Activated T-cell treated with anti-CD3 and anti-CD28 coated beads, Interleukin-2, amount 50 U/mL, for 4 hours (primary cell): ENCODE measurements around the gene SOD1. TPM values are rescaled to one million over a fixed set of nuclear protein-coding genes. Genes with fewer than 3 reads are reported as not detected.
A peak's percentile ranks its signal among the peaks of the same experiment; 100 is the strongest.
"Not testable (repeated sequence)": the region's sequence is repeated elsewhere in the genome, so short reads cannot be mapped to it uniquely, and the experiment has no call there.

Experiments used
- ATAC-seq, 2 donors: fragments of 200-7000 bp; cut with Tn5 transposase; one replicate each; pipeline ENCODE4 v1.10.0; 2021
- DNase-seq: peaks from one replicate; pipeline ENCODE4 v3.0.0-alpha.2; 2020
- H3K27me3 Mint-ChIP-seq: one replicate; pipeline ENCODE4 v1.8.0; 2021; ENCODE audit warnings: low read depth, mixed read lengths
- H3K36me3 Mint-ChIP-seq: one replicate; pipeline ENCODE4 v1.8.0; 2022; ENCODE audit warnings: mixed read lengths; ENCODE audit not compliant: insufficient read depth
- H3K4me1 Mint-ChIP-seq: one replicate; pipeline ENCODE4 v1.8.0; 2021; ENCODE audit warnings: low read depth, mixed read lengths
- H3K4me3 Mint-ChIP-seq: one replicate; pipeline ENCODE4 v1.8.0; 2021; ENCODE audit warnings: mild to moderate bottlenecking, moderate library complexity, mixed read lengths
- H3K9me3 Mint-ChIP-seq: one replicate; pipeline ENCODE4 v1.8.0; 2021; ENCODE audit warnings: mixed read lengths
- total RNA-seq, 3 donors: library from RNA; stranded (reverse); gene quantifications; one replicate each; pipeline ENCODE4 v1.2.1, GENCODE V29; 2021

SOD1 gene
- total RNA-seq, 3 donors from 2014 or later, result 284 to 308 (median 295) TPM

DNA sequence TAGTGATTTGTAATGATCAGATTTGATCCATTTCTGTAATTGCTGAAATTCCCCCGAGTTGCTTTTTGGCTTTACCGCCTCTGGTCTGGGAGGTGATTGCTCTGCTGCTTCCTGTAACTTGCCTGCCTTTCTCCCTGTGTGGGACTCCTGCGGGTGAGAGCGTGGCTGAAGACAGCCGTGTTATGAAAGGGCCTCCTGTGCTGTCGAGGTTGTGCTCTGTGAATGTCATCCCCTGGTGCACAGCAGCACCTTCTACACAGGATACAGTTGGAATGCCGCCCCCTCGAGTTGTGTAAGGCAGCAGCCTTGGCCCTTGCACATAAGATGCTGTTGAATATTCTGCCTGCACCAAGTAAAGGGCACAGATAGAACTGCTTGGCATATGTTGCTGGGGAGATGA, 5.9 kb downstream of the SOD1 start:
- Mint-ChIP-seq H3K4me1 (peaks cover 86% of the 10 kb centered on the region), H3K4me3 (peak overlapping the region; percentile 72), H3K27me3 (no peaks in the 10 kb centered on the region), H3K9me3 (no peaks in the 10 kb centered on the region), H3K36me3 (peaks cover 53% of the 10 kb centered on the region)
- ATAC-seq (peak; percentile 34 to 46), DNase-seq (peak; percentile 13)

DNA sequence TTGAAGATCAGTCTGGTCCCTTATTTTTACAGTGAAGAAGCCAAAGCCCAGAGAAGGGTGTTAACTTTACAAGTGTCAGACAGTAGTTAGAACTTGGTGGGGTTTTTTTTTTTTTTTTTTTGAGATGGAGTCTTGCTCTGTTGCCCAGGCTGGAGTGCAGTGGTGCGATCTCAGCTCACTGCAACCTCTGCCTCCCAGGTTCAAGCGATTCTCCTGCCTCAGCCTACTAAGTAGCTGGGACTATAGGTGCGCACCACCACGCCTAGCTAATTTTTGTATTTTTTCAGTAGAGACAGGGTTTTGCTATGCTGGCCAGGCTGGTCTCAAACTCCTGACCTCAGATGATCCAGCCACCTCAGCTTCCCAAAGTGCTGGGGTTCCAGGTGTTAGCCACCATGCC, 6.4 kb downstream of the SOD1 start:
- not testable (repeated sequence) for ATAC-seq, H3K27me3 Mint-ChIP-seq, DNase-seq, H3K9me3 Mint-ChIP-seq
- peaks cover 81% of the 10 kb centered on the region for H3K4me1 Mint-ChIP-seq
- H3K4me3 Mint-ChIP-seq, result peak overlapping the region; percentile 72
- H3K36me3 Mint-ChIP-seq, result peaks cover 55% of the 10 kb centered on the region

DNA sequence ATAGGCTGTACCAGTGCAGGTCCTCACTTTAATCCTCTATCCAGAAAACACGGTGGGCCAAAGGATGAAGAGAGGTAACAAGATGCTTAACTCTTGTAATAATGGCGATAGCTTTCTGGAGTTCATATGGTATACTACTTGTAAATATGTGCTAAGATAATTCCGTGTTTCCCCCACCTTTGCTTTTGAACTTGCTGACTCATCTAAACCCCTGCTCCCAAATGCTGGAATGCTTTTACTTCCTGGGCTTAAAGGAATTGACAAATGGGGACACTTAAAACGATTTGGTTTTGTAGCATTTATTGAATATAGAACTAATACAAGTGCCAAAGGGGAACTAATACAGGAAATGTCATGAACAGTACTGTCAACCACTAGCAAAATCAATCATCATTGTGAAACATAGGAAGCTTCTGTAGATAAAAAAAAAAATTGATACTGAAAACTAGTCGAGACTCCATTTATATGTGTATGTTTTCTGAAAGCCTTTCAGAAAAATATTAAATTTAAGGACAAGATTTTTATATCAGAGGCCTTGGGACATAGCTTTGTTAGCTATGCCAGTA, 7.0 kb downstream of the SOD1 start:
- peaks cover 75% of the 10 kb centered on the region for H3K4me1 Mint-ChIP-seq
- peaks cover 55% of the 10 kb centered on the region for H3K36me3 Mint-ChIP-seq
- DNase-seq (no peak), ATAC-seq (no peak)
- no peak overlapping the region for H3K4me3 Mint-ChIP-seq
- no peaks in the 10 kb centered on the region for H3K9me3 Mint-ChIP-seq
- H3K27me3 Mint-ChIP-seq, result no peaks in the 10 kb centered on the region

DNA sequence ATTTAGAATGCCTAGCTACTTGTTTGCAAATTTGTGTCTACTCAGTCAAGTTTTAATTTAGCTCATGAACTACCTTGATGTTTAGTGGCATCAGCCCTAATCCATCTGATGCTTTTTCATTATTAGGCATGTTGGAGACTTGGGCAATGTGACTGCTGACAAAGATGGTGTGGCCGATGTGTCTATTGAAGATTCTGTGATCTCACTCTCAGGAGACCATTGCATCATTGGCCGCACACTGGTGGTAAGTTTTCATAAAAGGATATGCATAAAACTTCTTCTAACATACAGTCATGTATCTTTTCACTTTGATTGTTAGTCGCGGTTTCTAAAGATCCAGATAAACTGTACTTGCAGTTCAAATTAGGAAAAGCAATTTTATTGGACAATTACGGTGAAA, 7.6 kb downstream of the SOD1 start:
- DNase-seq (no peak), ATAC-seq (no peak)
- Mint-ChIP-seq H3K4me1 (peaks cover 69% of the 10 kb centered on the region), H3K4me3 (no peak overlapping the region), H3K9me3 (no peaks in the 10 kb centered on the region), H3K36me3 (peaks cover 56% of the 10 kb centered on the region), H3K27me3 (no peaks in the 10 kb centered on the region)

DNA sequence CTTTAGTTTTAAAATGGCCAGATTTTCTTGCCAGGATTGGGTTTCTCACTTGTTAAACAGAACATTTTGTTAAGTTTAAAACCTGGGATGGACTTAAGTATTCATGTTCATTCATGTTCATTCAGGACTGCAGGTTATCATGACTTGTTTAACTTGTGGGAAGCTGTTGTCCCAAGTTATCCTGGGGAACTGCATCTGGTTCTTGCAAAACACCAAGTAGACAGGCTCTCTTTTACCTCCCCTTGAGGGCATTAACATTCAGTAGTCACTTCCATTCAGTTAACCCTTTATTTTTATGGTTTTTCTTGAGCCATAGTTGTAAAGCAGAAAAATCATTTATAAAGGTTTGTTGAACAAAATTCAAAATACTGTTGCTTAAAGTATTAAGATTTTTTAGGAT, 8.1 kb downstream of the SOD1 start:
- Mint-ChIP-seq H3K4me1 (peaks cover 64% of the 10 kb centered on the region), H3K36me3 (peaks cover 54% of the 10 kb centered on the region), H3K27me3 (no peaks in the 10 kb centered on the region), H3K9me3 (no peaks in the 10 kb centered on the region), H3K4me3 (no peak overlapping the region)
- ATAC-seq (no peak), DNase-seq (no peak)

- Mint-ChIP-seq H3K36me3 (peaks cover 56% of the 10 kb centered on the region), H3K9me3 (no peaks in the 10 kb centered on the region), H3K27me3 (no peaks in the 10 kb centered on the region), H3K4me1 (peaks cover 53% of the 10 kb centered on the region), H3K4me3 (no peak overlapping the region)
- DNase-seq, result no peak
- ATAC-seq, result peak; percentile 63 to 64
These were observed 9.4 kb downstream of the SOD1 start for GRCh38 chr21:31668651-31669491.

DNA sequence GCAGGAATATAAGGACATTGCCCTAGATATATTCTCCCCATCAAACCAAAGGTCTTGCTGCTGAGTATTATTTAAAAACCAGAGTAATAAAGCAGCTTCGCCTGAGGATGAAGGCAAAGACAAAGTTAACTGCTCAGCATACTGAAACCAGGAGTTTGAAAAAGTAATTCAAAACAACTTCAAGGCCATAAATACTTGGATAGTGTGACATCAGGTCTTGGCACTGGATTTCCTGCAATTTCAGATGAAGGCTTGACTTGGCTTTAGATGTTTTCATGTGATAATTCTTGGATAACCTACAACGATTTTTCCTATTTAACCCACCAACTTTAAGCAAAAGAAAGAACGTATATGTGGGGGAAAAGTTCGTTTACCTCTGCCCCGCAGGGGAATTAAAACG, 10.6 kb downstream of the SOD1 start:
- no peak for ATAC-seq
- H3K9me3 Mint-ChIP-seq, result no peaks in the 10 kb centered on the region
- peaks cover 42% of the 10 kb centered on the region for H3K4me1 Mint-ChIP-seq
- no peak overlapping the region for H3K4me3 Mint-ChIP-seq
- peaks cover 49% of the 10 kb centered on the region for H3K36me3 Mint-ChIP-seq
- no peaks in the 10 kb centered on the region for H3K27me3 Mint-ChIP-seq
- DNase-seq, result no peak

- Mint-ChIP-seq H3K4me3 (no peak overlapping the region), H3K4me1 (peaks cover 31% of the 10 kb centered on the region), H3K9me3 (no peaks in the 10 kb centered on the region), H3K36me3 (peaks cover 43% of the 10 kb centered on the region), H3K27me3 (no peaks in the 10 kb centered on the region)
- no peak for DNase-seq
- ATAC-seq, result no peak
These were observed 11.7 kb downstream of the SOD1 start for GRCh38 chr21:31671146-31671716.

GRCh38 chr21:31671931-31672330, 12.4 kb downstream of the SOD1 start:
- no peak for ATAC-seq
- no peaks in the 10 kb centered on the region for H3K9me3 Mint-ChIP-seq
- H3K4me3 Mint-ChIP-seq, result no peak overlapping the region
- no peaks in the 10 kb centered on the region for H3K27me3 Mint-ChIP-seq
- DNase-seq, result no peak
- H3K4me1 Mint-ChIP-seq, result peaks cover 24% of the 10 kb centered on the region
- peaks cover 37% of the 10 kb centered on the region for H3K36me3 Mint-ChIP-seq

GRCh38 chr21:31673321-31673912, 13.9 kb downstream of the SOD1 start:
- no peak for ATAC-seq
- no peaks in the 10 kb centered on the region for H3K27me3 Mint-ChIP-seq
- H3K9me3 Mint-ChIP-seq, result no peaks in the 10 kb centered on the region
- peaks cover 25% of the 10 kb centered on the region for H3K36me3 Mint-ChIP-seq
- H3K4me3 Mint-ChIP-seq, result no peak overlapping the region
- no peak for DNase-seq
- H3K4me1 Mint-ChIP-seq, result peaks cover 10% of the 10 kb centered on the region

GRCh38 chr21:31675318-31675717, 15.8 kb downstream of the SOD1 start:
- no peak for ATAC-seq
- Mint-ChIP-seq H3K4me1 (no peaks in the 10 kb centered on the region), H3K9me3 (no peaks in the 10 kb centered on the region), H3K27me3 (no peaks in the 10 kb centered on the region), H3K36me3 (peaks cover 20% of the 10 kb centered on the region), H3K4me3 (no peak overlapping the region)
- DNase-seq, result no peak

GRCh38 chr21:31675960-31676359, 16.5 kb downstream of the SOD1 start:
- Mint-ChIP-seq H3K9me3 (no peaks in the 10 kb centered on the region), H3K27me3 (no peaks in the 10 kb centered on the region), H3K4me3 (no peak overlapping the region), H3K4me1 (no peaks in the 10 kb centered on the region), H3K36me3 (peaks cover 18% of the 10 kb centered on the region)
- no peak for ATAC-seq
- DNase-seq, result no peak

DNA sequence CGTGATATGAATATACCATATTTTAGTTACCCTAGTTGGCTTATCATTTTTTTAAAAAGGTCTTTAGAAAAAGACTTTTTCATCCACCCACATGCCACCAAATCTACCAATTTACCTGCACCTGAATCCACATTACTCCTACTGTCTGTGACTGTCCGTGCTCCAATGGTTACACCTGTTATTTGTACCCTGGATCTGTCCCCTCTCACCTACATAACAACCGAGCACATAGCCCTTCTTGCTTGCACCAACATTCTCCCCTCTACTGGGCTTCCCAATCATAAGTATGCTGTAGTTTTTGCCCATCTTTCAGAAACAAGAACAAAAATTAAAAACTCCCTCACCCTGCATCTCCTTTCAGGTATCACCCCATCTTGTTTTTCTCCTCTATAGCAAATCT, 17.6 kb downstream of the SOD1 start:
- DNase-seq (no peak), ATAC-seq (no peak)
- H3K36me3 Mint-ChIP-seq, result peaks cover 14% of the 10 kb centered on the region
- no peaks in the 10 kb centered on the region for H3K9me3 Mint-ChIP-seq
- H3K4me1 Mint-ChIP-seq, result no peaks in the 10 kb centered on the region
- H3K27me3 Mint-ChIP-seq, result no peaks in the 10 kb centered on the region
- no peak overlapping the region for H3K4me3 Mint-ChIP-seq

DNA sequence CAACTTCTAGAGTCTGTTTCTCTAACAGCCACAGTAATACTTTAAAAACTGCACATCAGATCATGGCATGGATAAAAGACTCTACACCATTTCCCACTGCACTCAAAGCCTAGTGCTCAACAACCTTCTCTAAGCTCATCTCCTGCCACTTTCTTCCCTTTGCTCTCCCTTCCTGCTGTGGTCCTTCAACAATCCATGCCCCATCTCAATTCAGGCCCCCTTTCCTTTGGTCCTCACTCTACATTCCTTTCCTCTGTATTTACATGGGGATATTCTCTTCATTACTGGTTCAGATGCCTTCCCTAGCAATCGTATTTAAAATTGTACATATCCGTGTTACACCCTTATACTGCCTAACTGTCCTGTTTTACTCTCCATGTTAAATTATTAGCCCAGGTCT, 19.0 kb downstream of the SOD1 start:
- DNase-seq (no peak), ATAC-seq (no peak)
- Mint-ChIP-seq H3K36me3 (peaks cover 14% of the 10 kb centered on the region), H3K4me3 (no peak overlapping the region), H3K9me3 (no peaks in the 10 kb centered on the region), H3K27me3 (no peaks in the 10 kb centered on the region), H3K4me1 (no peaks in the 10 kb centered on the region)

- H3K4me3 Mint-ChIP-seq, result no peak overlapping the region
- no peaks in the 10 kb centered on the region for H3K9me3 Mint-ChIP-seq
- DNase-seq (no peak), ATAC-seq (no peak)
- no peaks in the 10 kb centered on the region for H3K27me3 Mint-ChIP-seq
- H3K4me1 Mint-ChIP-seq, result no peaks in the 10 kb centered on the region
- peaks cover 43% of the 10 kb centered on the region for H3K36me3 Mint-ChIP-seq
These were observed 23.1 kb downstream of the SOD1 start for GRCh38 chr21:31682620-31683019.
